WERI-Rb-1 (cell line): ENCODE results near the gene FAM228B.

Experiments used
- DNase-seq: peaks from one replicate; pipeline ENCODE4 v3.0.0-alpha.2; 2020
- H3K27ac ChIP-seq: fragments of 250-450 bp; sonication (Bioruptor Pico); 2 replicates; pipeline ENCODE4 v1.5.1; 2020; ENCODE audit warnings: mild to moderate bottlenecking, moderate library complexity
- H3K27me3 ChIP-seq: fragments of 250-450 bp; sonication (Bioruptor Pico); 2 replicates; pipeline ENCODE4 v1.5.1; 2021; ENCODE audit warnings: mild to moderate bottlenecking, low read depth, moderate library complexity; ENCODE audit not compliant: insufficient read depth, severe bottlenecking
- H3K36me3 ChIP-seq: fragments of 250-450 bp; sonication (Bioruptor Pico); 2 replicates; pipeline ENCODE4 v1.5.1; 2020; ENCODE audit warnings: mild to moderate bottlenecking, moderate library complexity
- H3K4me3 ChIP-seq: 2 replicates; pipeline ENCODE4 v1.5.1; 2011; ENCODE audit warnings: low read depth, mild to moderate bottlenecking, control low read depth, low read length
- H3K9me3 ChIP-seq: fragments of 250-450 bp; sonication (Bioruptor Pico); 2 replicates; pipeline ENCODE4 v1.5.1; 2021; ENCODE audit warnings: mild to moderate bottlenecking, moderate library complexity; ENCODE audit not compliant: severe bottlenecking
- TF ChIP-seq, protein P1 (sequence below): IDR thresholded peaks from 2 replicates; pipeline ENCODE4 v1.5.1; 2011; ENCODE audit warnings: low read depth, mild to moderate bottlenecking, control low read depth, inconsistent platforms, low read length

The FAM228B gene

DNA sequence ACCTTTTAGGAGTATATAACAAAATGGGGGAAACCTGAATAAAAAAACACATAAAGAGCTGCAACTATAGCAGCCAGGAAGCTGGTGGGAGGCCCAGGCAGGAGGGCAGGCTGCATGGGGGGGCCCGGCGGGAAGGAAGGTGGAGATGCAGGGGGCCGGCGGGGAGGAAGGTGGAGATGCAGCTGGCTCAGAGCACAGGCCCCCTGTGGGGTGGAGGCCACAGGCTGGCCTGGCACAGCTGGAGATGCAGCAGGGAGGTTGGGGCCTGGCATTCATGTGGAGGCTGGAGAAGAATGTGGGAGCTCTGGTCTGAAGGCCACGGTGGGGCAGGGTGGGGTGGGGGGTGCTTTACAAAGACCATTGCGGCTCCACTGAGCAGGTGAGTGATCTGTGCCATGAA is 83.0 kb downstream of the FAM228B start:
- Histone ChIP-seq H3K4me3 (no peak overlapping the region), H3K9me3 (no peaks in the 10 kb centered on the region), H3K27ac (no peak overlapping the region), H3K27me3 (no peaks in the 10 kb centered on the region), H3K36me3 (peaks cover 9% of the 10 kb centered on the region)
- no peak for DNase-seq
- TF ChIP-seq, protein P1, sequence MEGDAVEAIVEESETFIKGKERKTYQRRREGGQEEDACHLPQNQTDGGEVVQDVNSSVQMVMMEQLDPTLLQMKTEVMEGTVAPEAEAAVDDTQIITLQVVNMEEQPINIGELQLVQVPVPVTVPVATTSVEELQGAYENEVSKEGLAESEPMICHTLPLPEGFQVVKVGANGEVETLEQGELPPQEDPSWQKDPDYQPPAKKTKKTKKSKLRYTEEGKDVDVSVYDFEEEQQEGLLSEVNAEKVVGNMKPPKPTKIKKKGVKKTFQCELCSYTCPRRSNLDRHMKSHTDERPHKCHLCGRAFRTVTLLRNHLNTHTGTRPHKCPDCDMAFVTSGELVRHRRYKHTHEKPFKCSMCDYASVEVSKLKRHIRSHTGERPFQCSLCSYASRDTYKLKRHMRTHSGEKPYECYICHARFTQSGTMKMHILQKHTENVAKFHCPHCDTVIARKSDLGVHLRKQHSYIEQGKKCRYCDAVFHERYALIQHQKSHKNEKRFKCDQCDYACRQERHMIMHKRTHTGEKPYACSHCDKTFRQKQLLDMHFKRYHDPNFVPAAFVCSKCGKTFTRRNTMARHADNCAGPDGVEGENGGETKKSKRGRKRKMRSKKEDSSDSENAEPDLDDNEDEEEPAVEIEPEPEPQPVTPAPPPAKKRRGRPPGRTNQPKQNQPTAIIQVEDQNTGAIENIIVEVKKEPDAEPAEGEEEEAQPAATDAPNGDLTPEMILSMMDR = no peak

DNA sequence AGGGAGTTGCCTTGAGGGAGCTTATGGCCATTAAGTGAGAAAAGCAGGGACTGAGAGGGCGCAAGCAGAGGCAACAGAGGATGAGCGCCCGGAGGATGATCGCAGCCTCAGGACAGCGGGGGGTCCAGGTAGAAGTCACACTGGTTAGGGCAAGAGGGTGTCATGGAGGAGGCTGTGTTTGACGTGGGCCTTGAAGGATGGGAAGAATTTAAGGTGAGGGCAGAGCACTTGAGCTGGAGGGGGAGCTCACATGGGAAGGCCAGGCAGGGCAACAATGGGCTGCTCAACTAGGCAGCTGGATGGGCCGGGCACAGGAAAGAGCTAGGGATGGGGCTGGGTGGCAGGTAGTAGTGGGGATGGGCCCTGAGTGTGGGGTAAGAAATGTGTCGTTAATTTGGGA is 83.4 kb downstream of the FAM228B start:
- Histone ChIP-seq H3K36me3 (peaks cover 9% of the 10 kb centered on the region), H3K27ac (no peak overlapping the region), H3K4me3 (no peak overlapping the region), H3K9me3 (no peaks in the 10 kb centered on the region), H3K27me3 (no peaks in the 10 kb centered on the region)
- TF ChIP-seq, protein P1 = no peak
- no peak for DNase-seq

GRCh38 chr2:24207359-24207758 is 84.1 kb downstream of the FAM228B start:
- TF ChIP-seq, protein P1 = no peak
- no peak overlapping the region for H3K27ac ChIP-seq
- peaks cover 9% of the 10 kb centered on the region for H3K36me3 ChIP-seq
- H3K4me3 ChIP-seq = no peak overlapping the region
- H3K27me3 ChIP-seq = no peaks in the 10 kb centered on the region
- no peaks in the 10 kb centered on the region for H3K9me3 ChIP-seq
- no peak for DNase-seq

GRCh38 chr2:24208490-24208889 is 85.2 kb downstream of the FAM228B start:
- TF ChIP-seq, protein P1 = no peak
- H3K27me3 ChIP-seq = no peaks in the 10 kb centered on the region
- H3K36me3 ChIP-seq = peaks cover 9% of the 10 kb centered on the region
- DNase-seq = no peak
- no peaks in the 10 kb centered on the region for H3K9me3 ChIP-seq
- H3K27ac ChIP-seq = no peak overlapping the region
- H3K4me3 ChIP-seq = no peak overlapping the region

DNA sequence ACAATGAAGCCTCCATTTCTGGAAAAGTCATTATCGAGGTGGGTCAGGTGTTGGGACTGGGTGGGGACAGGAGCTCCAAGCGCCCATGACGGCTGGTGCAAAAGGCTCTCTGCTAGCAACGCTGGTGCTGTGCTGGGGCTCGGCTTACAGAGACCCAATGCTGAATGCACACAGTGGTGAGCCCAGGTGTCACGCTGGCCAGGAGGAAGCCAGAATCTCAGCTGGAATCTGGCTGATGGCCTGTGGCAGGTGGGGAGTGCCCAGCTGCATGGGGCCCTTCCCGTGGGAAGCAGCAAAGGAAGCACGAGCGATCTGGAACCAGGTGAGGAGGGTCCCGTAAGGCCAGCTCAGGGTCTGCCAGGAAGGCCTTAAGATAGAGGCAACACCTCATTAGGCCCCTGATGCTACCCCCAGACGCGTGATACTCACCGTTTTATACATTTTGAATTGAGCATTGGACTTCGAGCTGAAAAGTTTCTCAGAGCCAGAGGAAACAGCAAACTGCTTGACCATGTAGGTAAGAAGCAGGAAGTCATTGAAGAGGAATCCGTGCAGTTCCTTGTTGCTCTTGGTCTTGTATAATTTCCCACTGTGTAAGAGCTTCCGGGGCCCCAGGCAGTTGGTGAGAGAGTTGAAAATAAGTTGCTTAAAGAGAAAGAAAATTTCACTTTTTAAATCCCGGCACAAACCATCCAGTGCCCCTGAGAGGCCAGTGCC is 86.3 kb downstream of the FAM228B start:
- Histone ChIP-seq H3K27me3 (no peaks in the 10 kb centered on the region), H3K36me3 (peaks cover 3% of the 10 kb centered on the region), H3K27ac (no peak overlapping the region), H3K9me3 (no peaks in the 10 kb centered on the region), H3K4me3 (no peak overlapping the region)
- TF ChIP-seq, protein P1 = no peak
- no peak for DNase-seq

DNA sequence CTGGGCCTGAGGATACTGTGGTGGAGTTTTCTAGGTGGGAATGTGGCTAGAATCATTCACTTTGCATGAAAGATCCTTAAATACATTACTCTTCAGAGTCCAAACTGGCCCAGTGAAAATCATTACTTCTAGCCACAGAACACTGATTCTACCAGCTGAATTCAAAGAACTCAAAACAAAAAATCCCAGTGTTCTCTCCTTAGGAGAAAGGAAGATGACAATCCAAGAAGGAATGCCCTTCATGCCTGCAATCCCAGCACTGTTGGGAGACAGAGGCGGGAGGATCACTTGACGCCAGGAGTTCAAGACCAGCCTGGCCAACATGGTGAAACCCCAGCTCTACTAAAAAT is 86.8 kb downstream of the FAM228B start:
- DNase-seq = no peak
- TF ChIP-seq, protein P1 = no peak
- no peaks in the 10 kb centered on the region for H3K27me3 ChIP-seq

More for the DNA sequence above, 86.8 kb downstream of the FAM228B start:
- Histone ChIP-seq H3K27ac (no peak overlapping the region), H3K9me3 (no peaks in the 10 kb centered on the region), H3K36me3 (peaks cover 3% of the 10 kb centered on the region), H3K4me3 (no peak overlapping the region)
